Measurements from ENCODE around the gene SKAP1.

DNA sequence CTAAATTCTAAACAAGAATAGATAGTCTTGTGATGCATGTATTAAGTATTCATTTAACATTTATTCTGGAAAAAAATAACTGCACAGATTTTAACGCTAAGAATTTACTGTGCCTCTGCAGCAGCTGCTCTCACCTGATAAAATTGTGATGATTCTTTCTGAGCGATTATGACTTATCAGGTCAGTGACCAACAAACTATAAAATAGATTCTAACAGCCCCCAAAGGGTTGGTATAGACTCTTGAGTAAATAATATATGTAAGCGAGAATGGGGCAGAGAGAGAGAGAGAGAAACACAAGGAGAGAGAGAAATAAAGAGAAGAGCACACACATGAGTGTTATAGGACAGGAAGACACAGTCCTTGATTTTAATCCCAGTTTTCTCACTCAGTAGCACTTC lies 178.1 kb downstream of the SKAP1 start:
- TF ChIP-seq POLR2A (IDR thresholded peaks at IDR 0.05; ENCODE audit: low read depth, low read length) (no peak), PAX5 (IDR thresholded peaks at IDR 0.05; ENCODE audit: insufficient read depth, low read length, severe bottlenecking) (no peak), SPI1 (IDR thresholded peaks at IDR 0.05; ENCODE audit: low read depth, low read length) (no peak), POLR2AphosphoS5 (IDR thresholded peaks at IDR 0.05; ENCODE audit: low read depth, low read length) (no peak), TAF1 (IDR thresholded peaks at IDR 0.05; ENCODE audit: low read depth, low read length) (no peak)
